Right lobe of liver (tissue), 4 donors: Measurements from ENCODE around the gene SOX30.

ENCODE experiments used
- POLR2A ChIP-seq: fragments of 450-650 bp; IDR thresholded peaks from one replicate; pipeline ENCODE4 v1.6.1; 2017; ENCODE audit warnings: antibody characterized with exemption, mild to moderate bottlenecking
- TF ChIP-seq, protein P1 (sequence below), 4 donors: fragments of 200-600 bp in 3 of 4; fragments of 450-650 bp in 1 of 4; IDR thresholded peaks; one replicate each; pipeline versions ENCODE4 v1.5.1 to v1.8.0; 2016 to 2022; ENCODE audit warnings: antibody characterized with exemption in 4 of 4, mild to moderate bottlenecking in 2 of 4
- donor health status: DM: no; HTN: no; CAD: no.
- donor health status: DM: no; HTN: no; CAD: no.
- donor health status: DM: no; HTN: yes; CAD: no.

DNA sequence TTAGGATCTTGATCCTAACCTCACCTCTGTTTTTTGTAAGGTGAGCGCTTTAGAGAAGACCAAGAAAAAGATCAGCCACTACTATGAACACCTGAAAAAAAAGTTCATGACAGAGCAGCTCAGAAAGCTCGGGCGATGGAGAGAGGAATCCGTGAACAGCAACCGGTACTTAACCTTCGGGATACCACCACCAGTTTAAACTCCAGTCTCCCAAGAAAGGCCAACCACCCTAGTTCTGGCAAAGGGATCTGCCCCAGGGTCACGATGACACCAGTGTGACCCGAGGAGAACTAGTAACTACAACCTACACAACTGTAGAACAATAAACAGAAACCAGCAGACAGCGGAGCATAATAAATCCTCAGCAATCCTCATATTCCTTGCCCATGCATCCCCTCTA lies 27.6 kb upstream of the SOX30 start:
- TF ChIP-seq, protein P1, sequence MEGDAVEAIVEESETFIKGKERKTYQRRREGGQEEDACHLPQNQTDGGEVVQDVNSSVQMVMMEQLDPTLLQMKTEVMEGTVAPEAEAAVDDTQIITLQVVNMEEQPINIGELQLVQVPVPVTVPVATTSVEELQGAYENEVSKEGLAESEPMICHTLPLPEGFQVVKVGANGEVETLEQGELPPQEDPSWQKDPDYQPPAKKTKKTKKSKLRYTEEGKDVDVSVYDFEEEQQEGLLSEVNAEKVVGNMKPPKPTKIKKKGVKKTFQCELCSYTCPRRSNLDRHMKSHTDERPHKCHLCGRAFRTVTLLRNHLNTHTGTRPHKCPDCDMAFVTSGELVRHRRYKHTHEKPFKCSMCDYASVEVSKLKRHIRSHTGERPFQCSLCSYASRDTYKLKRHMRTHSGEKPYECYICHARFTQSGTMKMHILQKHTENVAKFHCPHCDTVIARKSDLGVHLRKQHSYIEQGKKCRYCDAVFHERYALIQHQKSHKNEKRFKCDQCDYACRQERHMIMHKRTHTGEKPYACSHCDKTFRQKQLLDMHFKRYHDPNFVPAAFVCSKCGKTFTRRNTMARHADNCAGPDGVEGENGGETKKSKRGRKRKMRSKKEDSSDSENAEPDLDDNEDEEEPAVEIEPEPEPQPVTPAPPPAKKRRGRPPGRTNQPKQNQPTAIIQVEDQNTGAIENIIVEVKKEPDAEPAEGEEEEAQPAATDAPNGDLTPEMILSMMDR (IDR thresholded peaks at IDR 0.05): no peak
- no peak for TF ChIP-seq POLR2A
